K562 (cell line): ENCODE measurements around the gene SGPP2.

Experiments used
- ELF1 ChIP-seq: fragments of 200-800 bp; sonication (Bioruptor generic); IDR thresholded peaks from 2 replicates; pipeline ENCODE4 v1.6.1; 2016; ENCODE audit warnings: missing genetic modification characterization, missing compliant biosample characterization
- HSF4 ChIP-seq: fragments of 250-450 bp; sonication (Bioruptor Pico); IDR thresholded peaks from 2 replicates; pipeline ENCODE4 v2.1.2; 2022; ENCODE audit warnings: mild to moderate bottlenecking, moderate library complexity, borderline replicate concordance
- NRF1 ChIP-seq, 2 experiments: fragments of 450-650 bp; IDR thresholded peaks in 1 of 2; conservative IDR thresholded peaks in 1 of 2; 2 replicates each; pipeline ENCODE4 v1.6.1; 2014; ENCODE audit warnings: mild to moderate bottlenecking in 2 of 2
- POLR2AphosphoS5 ChIP-seq: IDR thresholded peaks from 2 replicates; pipeline ENCODE4 v1.6.1; 2011; ENCODE audit warnings: mild to moderate bottlenecking, low read depth, low read length, moderate library complexity; ENCODE audit not compliant: control insufficient read depth, insufficient read depth
- ZNF384 ChIP-seq: IDR thresholded peaks from 2 replicates; pipeline ENCODE4 v1.6.1; 2012; ENCODE audit warnings: low read depth, low read length, improper control_type of control experiment
- TF ChIP-seq, protein P1 (sequence below): fragments of 450-650 bp; formaldehyde crosslinking; IDR thresholded peaks from 2 replicates; pipeline ENCODE4 v1.4.0; 2020; ENCODE audit warnings: mild to moderate bottlenecking
- TF ChIP-seq, protein P2 (sequence below), 3 experiments: IDR thresholded peaks in 2 of 3; conservative IDR thresholded peaks in 1 of 3; 2 replicates each; pipeline ENCODE4 v1.5.1; 2011 to 2012; ENCODE audit warnings: low read length in 3 of 3, mild to moderate bottlenecking in 3 of 3, control low read depth in 2 of 3, improper control_type of control experiment in 1 of 3, inconsistent platforms in 1 of 3, low read depth in 1 of 3, mixed read lengths in 1 of 3, moderate library complexity in 1 of 3; ENCODE audit not compliant: insufficient read depth in 2 of 3
- TF ChIP-seq, protein P3 (sequence below), 2 experiments: fragments of 450-650 bp; formaldehyde crosslinking in 1 of 2; IDR thresholded peaks; 2 replicates each; pipeline versions ENCODE4 v1.4.0 to v1.6.1; 2014 to 2020; ENCODE audit warnings: mild to moderate bottlenecking in 2 of 2, borderline replicate concordance in 1 of 2, low read depth in 1 of 2

DNA sequence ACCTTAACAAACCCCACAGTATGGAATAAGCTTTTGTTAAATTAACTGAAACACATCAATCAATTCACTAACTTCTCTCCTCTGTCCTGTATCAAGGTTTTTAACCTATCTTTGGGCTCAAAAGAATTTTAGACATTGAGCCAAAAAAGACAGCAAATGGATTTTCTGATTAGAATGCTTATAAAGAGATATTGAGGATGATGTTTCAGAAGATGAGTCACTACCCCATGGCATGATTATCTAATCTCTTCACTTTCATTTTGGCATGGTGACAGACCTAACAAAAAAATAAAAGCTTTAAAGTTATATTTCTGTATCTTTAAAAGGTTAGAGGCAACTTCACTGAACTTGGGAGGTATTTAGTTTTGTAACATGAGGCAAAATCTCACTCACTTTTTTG, 55.5 kb downstream of the SGPP2 start:
- TF ChIP-seq, protein P1, sequence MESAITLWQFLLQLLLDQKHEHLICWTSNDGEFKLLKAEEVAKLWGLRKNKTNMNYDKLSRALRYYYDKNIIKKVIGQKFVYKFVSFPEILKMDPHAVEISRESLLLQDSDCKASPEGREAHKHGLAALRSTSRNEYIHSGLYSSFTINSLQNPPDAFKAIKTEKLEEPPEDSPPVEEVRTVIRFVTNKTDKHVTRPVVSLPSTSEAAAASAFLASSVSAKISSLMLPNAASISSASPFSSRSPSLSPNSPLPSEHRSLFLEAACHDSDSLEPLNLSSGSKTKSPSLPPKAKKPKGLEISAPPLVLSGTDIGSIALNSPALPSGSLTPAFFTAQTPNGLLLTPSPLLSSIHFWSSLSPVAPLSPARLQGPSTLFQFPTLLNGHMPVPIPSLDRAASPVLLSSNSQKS (CRISPR knock-in tag), result no peak
- TF ChIP-seq, protein P2, sequence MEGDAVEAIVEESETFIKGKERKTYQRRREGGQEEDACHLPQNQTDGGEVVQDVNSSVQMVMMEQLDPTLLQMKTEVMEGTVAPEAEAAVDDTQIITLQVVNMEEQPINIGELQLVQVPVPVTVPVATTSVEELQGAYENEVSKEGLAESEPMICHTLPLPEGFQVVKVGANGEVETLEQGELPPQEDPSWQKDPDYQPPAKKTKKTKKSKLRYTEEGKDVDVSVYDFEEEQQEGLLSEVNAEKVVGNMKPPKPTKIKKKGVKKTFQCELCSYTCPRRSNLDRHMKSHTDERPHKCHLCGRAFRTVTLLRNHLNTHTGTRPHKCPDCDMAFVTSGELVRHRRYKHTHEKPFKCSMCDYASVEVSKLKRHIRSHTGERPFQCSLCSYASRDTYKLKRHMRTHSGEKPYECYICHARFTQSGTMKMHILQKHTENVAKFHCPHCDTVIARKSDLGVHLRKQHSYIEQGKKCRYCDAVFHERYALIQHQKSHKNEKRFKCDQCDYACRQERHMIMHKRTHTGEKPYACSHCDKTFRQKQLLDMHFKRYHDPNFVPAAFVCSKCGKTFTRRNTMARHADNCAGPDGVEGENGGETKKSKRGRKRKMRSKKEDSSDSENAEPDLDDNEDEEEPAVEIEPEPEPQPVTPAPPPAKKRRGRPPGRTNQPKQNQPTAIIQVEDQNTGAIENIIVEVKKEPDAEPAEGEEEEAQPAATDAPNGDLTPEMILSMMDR (IDR thresholded peaks at IDR 0.05 in 2 of 3, conservative IDR thresholded peaks at IDR 0.05 in 1 of 3; ENCODE audit: insufficient read depth in 2 of 3, low read depth in 1 of 3, low read length in 3 of 3), result no peak
- TF ChIP-seq HSF4 (CRISPR knock-in tag) (no peak), ELF1 (tag) (no peak), ZNF384 (no peak), POLR2AphosphoS5 (no peak), NRF1 (conservative IDR thresholded peaks at IDR 0.05 in 1 of 2, IDR thresholded peaks at IDR 0.05 in 1 of 2) (no peak)
- TF ChIP-seq, protein P3, sequence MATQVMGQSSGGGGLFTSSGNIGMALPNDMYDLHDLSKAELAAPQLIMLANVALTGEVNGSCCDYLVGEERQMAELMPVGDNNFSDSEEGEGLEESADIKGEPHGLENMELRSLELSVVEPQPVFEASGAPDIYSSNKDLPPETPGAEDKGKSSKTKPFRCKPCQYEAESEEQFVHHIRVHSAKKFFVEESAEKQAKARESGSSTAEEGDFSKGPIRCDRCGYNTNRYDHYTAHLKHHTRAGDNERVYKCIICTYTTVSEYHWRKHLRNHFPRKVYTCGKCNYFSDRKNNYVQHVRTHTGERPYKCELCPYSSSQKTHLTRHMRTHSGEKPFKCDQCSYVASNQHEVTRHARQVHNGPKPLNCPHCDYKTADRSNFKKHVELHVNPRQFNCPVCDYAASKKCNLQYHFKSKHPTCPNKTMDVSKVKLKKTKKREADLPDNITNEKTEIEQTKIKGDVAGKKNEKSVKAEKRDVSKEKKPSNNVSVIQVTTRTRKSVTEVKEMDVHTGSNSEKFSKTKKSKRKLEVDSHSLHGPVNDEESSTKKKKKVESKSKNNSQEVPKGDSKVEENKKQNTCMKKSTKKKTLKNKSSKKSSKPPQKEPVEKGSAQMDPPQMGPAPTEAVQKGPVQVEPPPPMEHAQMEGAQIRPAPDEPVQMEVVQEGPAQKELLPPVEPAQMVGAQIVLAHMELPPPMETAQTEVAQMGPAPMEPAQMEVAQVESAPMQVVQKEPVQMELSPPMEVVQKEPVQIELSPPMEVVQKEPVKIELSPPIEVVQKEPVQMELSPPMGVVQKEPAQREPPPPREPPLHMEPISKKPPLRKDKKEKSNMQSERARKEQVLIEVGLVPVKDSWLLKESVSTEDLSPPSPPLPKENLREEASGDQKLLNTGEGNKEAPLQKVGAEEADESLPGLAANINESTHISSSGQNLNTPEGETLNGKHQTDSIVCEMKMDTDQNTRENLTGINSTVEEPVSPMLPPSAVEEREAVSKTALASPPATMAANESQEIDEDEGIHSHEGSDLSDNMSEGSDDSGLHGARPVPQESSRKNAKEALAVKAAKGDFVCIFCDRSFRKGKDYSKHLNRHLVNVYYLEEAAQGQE (IDR thresholded peaks at IDR 0.05; ENCODE audit: borderline replicate concordance), result no peak
- TF ChIP-seq, protein P3 (CRISPR knock-in tag; IDR thresholded peaks at IDR 0.05; ENCODE audit: low read depth), result no peak
